Kidney epithelial cell (primary cell): ENCODE results near the gene OS9. TPM values are rescaled to one million over a fixed set of nuclear protein-coding genes. Genes with fewer than 3 reads are reported as not detected.

Experiments
- DNase-seq: peaks from one replicate; pipeline ENCODE4 v3.0.0-alpha.2; 2010; ENCODE audit warnings: low read depth
- H3K27me3 ChIP-seq: 2 replicates; pipeline ENCODE4 v1.6.0; 2011; ENCODE audit warnings: low read length; ENCODE audit not compliant: control insufficient read depth, insufficient read depth
- H3K36me3 ChIP-seq: 2 replicates; pipeline ENCODE4 v1.5.1; 2011; ENCODE audit warnings: low read length; ENCODE audit not compliant: control insufficient read depth, insufficient read depth
- H3K4me3 ChIP-seq: 2 replicates; pipeline ENCODE4 v1.5.1; 2011; ENCODE audit warnings: low read depth, mild to moderate bottlenecking, control low read depth, low read length
- CTCF ChIP-seq: IDR thresholded peaks from 2 replicates; pipeline ENCODE4 v1.5.1; 2011; ENCODE audit warnings: mild to moderate bottlenecking, moderate library complexity, low read length, control low read depth, inconsistent platforms; ENCODE audit not compliant: insufficient read depth, poor library complexity, severe bottlenecking
- total RNA-seq: library from RNA; depleted of rRNA; stranded (reverse); fragments of >200 nt; gene quantifications from 2 replicates; pipeline ENCODE4 v1.2.3, GENCODE V29; 2015

Gene OS9
- total RNA-seq, 1 donor from 2014 or later: 310 TPM

GRCh38 chr12:57729321-57729844, 35.5 kb downstream of the OS9 start:
- no peak for DNase-seq
- peaks cover 70% of the 10 kb centered on the region for H3K27me3 ChIP-seq
- no peaks in the 10 kb centered on the region for H3K36me3 ChIP-seq
- TF ChIP-seq CTCF: no peak
- no peak overlapping the region for H3K4me3 ChIP-seq

GRCh38 chr12:57730336-57731067, 36.6 kb downstream of the OS9 start:
- H3K27me3 ChIP-seq: peaks cover 77% of the 10 kb centered on the region
- TF ChIP-seq CTCF: no peak
- no peak overlapping the region for H3K4me3 ChIP-seq
- no peak for DNase-seq
- H3K36me3 ChIP-seq: no peaks in the 10 kb centered on the region

- H3K27me3 ChIP-seq: peaks cover 78% of the 10 kb centered on the region
These were observed 37.6 kb downstream of the OS9 start for GRCh38 chr12:57731411-57732080.

GRCh38 chr12:57732270-57732669, 38.3 kb downstream of the OS9 start:
- Histone ChIP-seq H3K4me3 (no peak overlapping the region), H3K36me3 (no peaks in the 10 kb centered on the region), H3K27me3 (peaks cover 78% of the 10 kb centered on the region)
- no peak for TF ChIP-seq CTCF
- DNase-seq: no peak

More at GRCh38 chr12:57731411-57732080, 37.6 kb downstream of the OS9 start:
- H3K36me3 ChIP-seq: no peaks in the 10 kb centered on the region
- no peak overlapping the region for H3K4me3 ChIP-seq
- no peak for TF ChIP-seq CTCF
- DNase-seq: no peak

- Histone ChIP-seq H3K27me3 (peaks cover 78% of the 10 kb centered on the region), H3K36me3 (no peaks in the 10 kb centered on the region), H3K4me3 (no peak overlapping the region)
- no peak for TF ChIP-seq CTCF
- DNase-seq: no peak
These were observed 39.0 kb downstream of the OS9 start for GRCh38 chr12:57732726-57733593.
